H1 (cell line): ENCODE measurements around the gene PLPPR1.

Source experiments
- BRCA1 ChIP-seq: IDR thresholded peaks from 2 replicates; pipeline ENCODE4 v1.6.1; 2012; ENCODE audit warnings: low read depth, low read length, improper control_type of control experiment
- CTCF ChIP-seq, 3 experiments: IDR thresholded peaks; 1 replicate in 2 of 3; 2 replicates in 1 of 3; pipeline versions ENCODE4 v1.5.1 to v1.6.1; 2011; ENCODE audit warnings: low read length in 3 of 3, mild to moderate bottlenecking in 3 of 3, inconsistent platforms in 2 of 3, low read depth in 1 of 3, moderate library complexity in 1 of 3; ENCODE audit not compliant: insufficient read depth in 1 of 3; ENCODE audit errors: control extremely low read depth in 1 of 3
- HDAC6 ChIP-seq: IDR thresholded peaks from one replicate; pipeline ENCODE4 v1.7.1; 2012; ENCODE audit warnings: low read depth, mild to moderate bottlenecking, inconsistent platforms, low read length, moderate library complexity
- MAFK ChIP-seq: IDR thresholded peaks from 2 replicates; pipeline ENCODE4 v1.6.1; 2012; ENCODE audit warnings: low read depth, mild to moderate bottlenecking, improper control_type of control experiment, low read length
- POLR2A ChIP-seq, 2 experiments: IDR thresholded peaks; 1 replicate in 1 of 2; 2 replicates in 1 of 2; pipeline ENCODE4 v1.6.1; 2011; ENCODE audit warnings: low read depth in 2 of 2, low read length in 2 of 2, mild to moderate bottlenecking in 2 of 2; ENCODE audit errors: control extremely low read depth in 1 of 2
- RAD21 ChIP-seq, 2 experiments: IDR thresholded peaks in 1 of 2; conservative IDR thresholded peaks in 1 of 2; 2 replicates each; pipeline ENCODE4 v1.6.1; 2011; ENCODE audit warnings: low read depth in 2 of 2, low read length in 2 of 2, improper control_type of control experiment in 1 of 2, inconsistent platforms in 1 of 2, mild to moderate bottlenecking in 1 of 2, moderate library complexity in 1 of 2
- SIRT6 ChIP-seq: IDR thresholded peaks from one replicate; pipeline ENCODE4 v1.7.1; 2012; ENCODE audit warnings: low read length, inconsistent platforms

DNA sequence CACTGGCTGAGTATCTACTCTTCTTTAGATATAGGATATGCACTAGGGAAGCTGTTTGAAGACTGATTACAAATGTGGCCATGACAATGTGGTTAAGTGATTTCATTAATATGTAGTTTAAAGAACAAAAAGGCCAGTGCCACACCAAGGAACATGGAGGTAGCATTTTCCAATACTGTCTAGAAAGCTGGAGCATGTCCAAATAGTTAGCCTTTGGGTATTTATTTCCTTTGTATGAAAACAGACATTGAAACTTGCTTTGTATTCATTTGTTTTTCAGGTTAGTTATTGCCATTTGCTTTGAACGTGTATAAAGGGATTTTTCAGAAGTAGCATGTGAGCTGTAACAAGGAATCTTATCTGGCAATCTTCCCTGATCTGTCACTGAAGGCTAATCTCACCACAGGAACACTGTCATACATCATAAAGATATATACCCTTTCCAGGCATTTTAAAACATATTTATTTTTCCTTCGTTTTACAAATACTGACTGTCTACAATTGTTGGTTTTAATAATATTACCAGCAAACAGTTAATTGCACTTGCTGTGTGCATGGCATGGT lies 93.4 kb downstream of the PLPPR1 start:
- no peak for TF ChIP-seq CTCF (IDR thresholded peaks at IDR 0.05; ENCODE audit: control extremely low read depth in 1 of 3, insufficient read depth in 1 of 3, low read depth in 1 of 3, low read length in 3 of 3)
- no peak for TF ChIP-seq RAD21 (IDR thresholded peaks at IDR 0.05 in 1 of 2, conservative IDR thresholded peaks at IDR 0.05 in 1 of 2; ENCODE audit: low read depth in 2 of 2, low read length in 2 of 2)
- no peak for TF ChIP-seq MAFK
- TF ChIP-seq SIRT6: no peak
- no peak for TF ChIP-seq BRCA1
- no peak for TF ChIP-seq POLR2A (IDR thresholded peaks at IDR 0.05; ENCODE audit: control extremely low read depth in 1 of 2, low read depth in 2 of 2, low read length in 2 of 2)
- no peak for TF ChIP-seq HDAC6
